GM19467 (cell line): Measurements from ENCODE around the gene TET3.

Source experiments
- ATAC-seq: cut with Tn5 transposase; IDR thresholded peaks from one replicate; pipeline ENCODE4 v1.9.1; 2021; ENCODE audit warnings: mild to moderate bottlenecking, moderate library complexity; ENCODE audit not compliant: unreplicated experiment

Gene TET3

GRCh38 chr2:74002505-74003421, 18.1 kb downstream of the TET3 start:
- peak; percentile 87 for ATAC-seq

- ATAC-seq = no peak
Measured at GRCh38 chr2:74003494-74004211, 18.9 kb downstream of the TET3 start.

- ATAC-seq = no peak
Measured at GRCh38 chr2:74004212-74005182, 19.8 kb downstream of the TET3 start.

GRCh38 chr2:74005786-74006185, 21.1 kb downstream of the TET3 start:
- no peak for ATAC-seq

- no peak for ATAC-seq
Measured at GRCh38 chr2:74006459-74006858, 21.7 kb downstream of the TET3 start.

GRCh38 chr2:74007121-74007520, 22.4 kb downstream of the TET3 start:
- ATAC-seq = no peak

- ATAC-seq = no peak
Measured at GRCh38 chr2:74007711-74008110, 23.0 kb downstream of the TET3 start.

- no peak for ATAC-seq
Measured at GRCh38 chr2:74008761-74009395, 24.2 kb downstream of the TET3 start.

GRCh38 chr2:74009577-74009976, 24.9 kb downstream of the TET3 start:
- ATAC-seq = no peak

- ATAC-seq = no peak
Measured at GRCh38 chr2:74010087-74010541, 25.4 kb downstream of the TET3 start.

- no peak for ATAC-seq
Measured at GRCh38 chr2:74011246-74011645, 26.5 kb downstream of the TET3 start.

- ATAC-seq = no peak
Measured at GRCh38 chr2:74014813-74015212, 30.1 kb downstream of the TET3 start.

- no peak for ATAC-seq
Measured at GRCh38 chr2:74017223-74017622, 32.5 kb downstream of the TET3 start.

- ATAC-seq = no peak
Measured at GRCh38 chr2:74019516-74019915, 34.8 kb downstream of the TET3 start.

GRCh38 chr2:74020702-74021406, 36.1 kb downstream of the TET3 start:
- no peak for ATAC-seq

GRCh38 chr2:74021407-74021755, 36.7 kb downstream of the TET3 start:
- no peak for ATAC-seq

GRCh38 chr2:74024216-74024615, 39.5 kb downstream of the TET3 start:
- ATAC-seq = no peak

GRCh38 chr2:74025971-74026612, 41.4 kb downstream of the TET3 start:
- ATAC-seq = no peak

GRCh38 chr2:74026687-74027241, 42.1 kb downstream of the TET3 start:
- no peak for ATAC-seq
